Measurements from ENCODE around the gene KCNG1.

KCNG1 gene

DNA sequence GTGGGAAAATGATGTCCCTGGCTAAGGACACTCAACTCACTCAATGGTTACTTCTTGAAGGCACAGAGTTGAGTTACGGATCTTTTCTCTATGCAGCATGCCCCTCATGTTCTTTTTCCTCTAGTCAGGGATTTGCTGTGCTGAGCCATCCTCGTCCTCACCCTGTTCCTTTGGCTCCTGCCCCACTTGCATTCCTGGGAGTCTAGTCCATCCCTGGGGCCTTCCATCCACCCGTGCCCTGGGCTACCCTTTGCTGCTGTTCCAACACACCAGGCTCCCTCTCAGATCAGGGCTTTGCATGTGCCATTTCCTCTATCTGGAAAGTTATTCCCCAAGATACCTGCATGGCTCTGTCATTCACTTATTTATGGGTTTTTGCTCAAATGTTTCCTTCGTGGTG lies 13.3 kb upstream of the KCNG1 start:
- DNase-seq (ENCODE audit: low read depth), result no peak

DNA sequence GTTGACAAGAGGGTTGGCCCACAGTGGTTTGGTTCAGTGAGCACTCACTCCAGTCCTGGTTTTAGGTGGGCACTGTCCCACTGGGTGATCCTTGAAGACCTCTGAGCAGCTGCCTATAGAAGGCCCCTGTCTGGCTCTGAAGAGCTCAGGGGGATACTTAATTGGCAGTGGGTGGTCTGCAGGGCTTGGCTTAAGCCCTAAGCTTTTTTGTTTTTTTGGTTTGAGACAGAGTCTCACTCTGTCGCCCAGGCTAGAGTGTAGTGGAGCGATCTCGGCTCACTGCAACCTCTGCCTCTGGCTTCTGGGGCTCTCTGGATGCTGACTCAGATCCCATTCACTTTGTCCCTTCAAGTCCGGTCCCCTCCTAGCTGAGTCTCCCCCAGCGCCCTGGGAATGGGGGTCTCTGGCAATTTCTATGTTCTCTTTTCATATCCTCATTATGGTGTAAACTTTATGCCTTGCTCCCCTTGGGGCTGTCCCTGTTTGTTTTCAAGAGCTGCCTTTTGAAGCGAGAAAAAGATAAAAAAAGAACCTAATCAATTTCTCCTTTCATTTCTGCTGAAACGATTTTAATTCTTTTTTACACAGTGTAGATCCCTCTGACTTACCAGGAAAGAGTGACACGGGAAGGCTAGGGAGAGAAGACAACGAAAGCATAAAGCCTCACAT lies 12.2 kb upstream of the KCNG1 start:
- DNase-seq (ENCODE audit: low read depth), result no peak

DNA sequence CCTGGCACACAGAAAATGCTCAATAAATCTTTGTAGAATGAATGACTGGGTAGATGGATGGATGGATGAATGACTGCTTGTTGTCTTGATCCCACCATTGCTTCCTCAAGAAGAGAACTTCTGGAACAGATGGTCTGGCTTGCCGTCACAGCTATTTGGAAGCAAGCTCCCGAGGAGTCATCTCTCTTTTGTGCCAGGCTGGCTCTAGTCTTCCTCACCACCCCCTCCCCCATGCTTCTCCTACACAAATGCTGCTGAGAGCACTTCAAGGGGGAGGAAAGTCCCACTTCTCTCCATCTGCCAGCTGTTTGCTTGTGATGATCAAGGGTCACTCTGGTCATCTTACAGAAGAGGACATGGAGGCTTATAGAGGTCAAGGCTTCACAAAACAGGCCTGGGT lies 11.6 kb upstream of the KCNG1 start:
- no peak for DNase-seq (ENCODE audit: low read depth)

DNA sequence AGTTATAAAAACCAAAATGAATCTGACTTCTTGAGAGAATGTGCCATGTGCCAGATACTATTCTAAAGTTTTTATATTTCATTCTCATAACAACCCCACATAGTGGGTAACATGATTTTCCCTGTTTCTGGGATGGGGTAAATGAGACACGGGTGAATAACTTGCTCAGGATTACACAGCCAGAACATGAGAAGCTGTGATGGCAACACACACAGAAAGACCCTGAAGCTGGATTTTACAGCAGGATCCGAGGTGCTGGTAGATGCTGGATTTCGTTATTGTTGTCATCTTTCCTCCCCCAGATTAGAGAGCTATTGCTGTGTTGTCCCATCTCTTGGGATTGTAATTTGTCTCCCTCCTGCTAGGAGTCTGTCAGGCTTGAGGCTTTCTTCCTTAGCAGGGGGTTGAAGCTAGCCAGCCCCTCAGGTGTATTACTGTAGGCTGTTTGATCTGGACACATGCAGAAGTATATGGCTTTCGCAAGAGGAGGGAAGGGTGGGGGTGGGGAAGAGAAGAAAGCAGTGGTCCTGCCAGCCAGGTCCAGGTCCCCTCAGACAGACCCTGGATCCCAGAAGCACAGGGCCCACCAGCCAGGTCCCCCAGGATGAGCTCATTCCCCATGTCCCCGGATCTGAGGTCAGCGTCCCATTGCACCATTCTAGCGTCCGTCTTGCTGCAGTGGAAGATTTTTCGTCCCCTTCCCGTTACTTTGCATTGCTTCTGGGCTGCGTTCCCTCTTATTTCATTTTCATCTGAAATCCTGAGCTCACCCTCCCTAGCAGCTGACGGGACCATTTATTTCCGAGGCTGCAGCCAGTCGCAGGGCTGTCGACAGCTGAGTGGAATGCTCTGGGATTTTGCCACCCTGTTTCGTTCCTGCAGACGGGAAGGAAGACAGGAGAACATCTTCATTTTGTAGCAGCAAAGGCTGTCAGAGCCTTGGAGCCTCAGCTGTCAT lies 7.3 kb upstream of the KCNG1 start:
- no peak for DNase-seq (ENCODE audit: low read depth)

DNA sequence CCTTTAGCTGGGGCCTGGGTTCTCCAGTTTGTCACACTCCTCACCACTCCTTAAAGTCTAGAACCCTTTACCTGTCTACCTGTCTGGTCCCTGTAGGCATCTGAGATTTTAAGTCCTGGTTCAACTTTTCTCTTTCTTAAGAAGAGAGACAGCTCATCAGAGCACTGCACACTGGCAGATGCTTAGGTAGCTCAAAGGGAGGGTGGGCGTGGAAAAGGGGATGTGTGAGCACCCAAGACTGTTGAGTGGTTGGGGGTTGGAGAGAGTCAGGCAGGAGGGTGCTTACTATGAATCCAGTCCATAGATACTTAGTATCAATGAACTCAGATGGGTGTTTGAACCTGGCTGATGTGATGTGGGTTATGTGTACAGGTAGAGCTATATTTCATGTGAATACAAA lies 6.6 kb upstream of the KCNG1 start:
- no peak for DNase-seq (ENCODE audit: low read depth)

DNA sequence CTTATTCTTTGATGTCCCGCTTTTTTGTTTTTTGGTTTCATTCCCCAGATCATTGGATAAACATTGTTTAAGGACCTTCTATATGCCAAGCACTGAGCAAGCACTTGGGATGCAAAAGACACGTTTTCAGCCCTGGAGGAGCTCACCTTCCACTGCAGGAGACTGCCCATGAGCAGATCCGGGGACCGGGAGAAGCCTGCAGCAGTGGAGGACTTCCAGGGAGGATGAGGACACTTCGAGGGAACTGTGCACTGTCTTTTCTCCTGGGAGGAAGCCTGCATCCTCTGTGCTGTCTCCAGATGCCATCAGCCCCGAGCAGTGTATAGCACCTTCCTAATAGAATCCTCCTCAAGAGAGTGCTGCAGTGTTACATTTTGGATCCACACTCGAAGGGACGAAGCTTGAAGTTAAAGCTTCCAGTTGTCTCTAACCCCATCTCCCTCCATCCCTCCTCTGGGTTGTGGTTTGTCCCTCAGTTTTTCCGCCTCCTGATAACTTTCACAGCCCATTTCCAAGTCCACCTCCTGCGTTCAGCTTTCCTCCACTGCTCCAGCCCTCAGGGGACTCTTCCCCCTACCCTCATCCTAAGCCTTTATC lies 5.8 kb upstream of the KCNG1 start:
- no peak for DNase-seq (ENCODE audit: low read depth)

DNA sequence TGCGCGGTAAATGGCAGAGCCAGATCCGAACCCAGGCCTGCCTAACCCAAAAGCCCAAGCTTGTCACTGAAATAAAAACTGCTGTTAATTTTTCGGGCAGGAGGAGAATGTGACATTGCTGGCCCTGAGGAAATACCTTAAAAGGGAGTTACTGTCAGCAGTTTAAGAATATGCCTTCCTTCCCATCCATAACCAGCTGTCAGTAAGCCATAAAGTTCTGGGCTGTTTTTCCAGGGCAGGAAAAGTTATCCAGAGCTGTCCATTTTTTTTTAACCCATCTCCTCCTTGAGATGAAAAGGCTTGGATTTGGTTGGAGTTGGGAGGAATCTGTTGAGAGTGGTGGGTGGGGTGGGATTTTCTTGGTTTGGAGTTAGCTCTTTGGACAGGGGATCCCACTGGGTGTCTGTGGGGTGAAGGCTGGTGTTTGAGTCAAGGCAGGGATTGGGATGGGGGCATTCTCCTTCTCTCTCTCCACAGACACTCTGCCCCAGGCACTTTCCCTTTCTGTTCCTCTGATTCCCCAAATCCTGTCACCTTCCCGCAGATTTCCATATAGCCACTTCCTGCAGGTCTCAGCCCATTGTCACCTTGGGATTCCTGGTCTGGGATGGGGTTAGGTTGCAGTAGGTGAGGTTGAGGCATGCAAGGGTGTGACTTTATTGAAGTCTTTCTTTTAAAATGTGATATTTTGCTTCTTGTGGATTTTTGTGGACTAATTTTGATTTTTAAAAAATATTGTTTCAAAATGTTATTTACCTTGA lies 4.3 kb upstream of the KCNG1 start:
- DNase-seq (ENCODE audit: low read depth), result no peak

DNA sequence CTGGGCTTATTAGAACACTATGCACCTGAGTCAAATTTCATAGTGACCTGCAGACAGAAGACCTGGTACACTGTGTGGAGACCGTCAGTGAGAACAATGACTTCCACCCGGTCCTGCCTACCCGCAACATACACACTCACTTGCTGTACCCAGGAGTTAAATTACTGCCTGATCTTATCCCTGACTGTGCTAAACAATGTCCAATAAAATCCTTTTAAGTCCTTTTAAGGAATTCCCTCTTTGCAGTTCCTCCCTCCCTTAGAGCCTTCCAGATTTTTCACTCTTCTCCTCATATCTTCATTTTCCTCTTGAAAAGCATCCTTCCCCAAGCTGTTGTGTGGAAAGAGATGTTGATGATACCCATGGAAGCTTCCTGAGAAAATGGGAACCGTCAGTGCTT lies 3.4 kb upstream of the KCNG1 start:
- no peak for DNase-seq (ENCODE audit: low read depth)

DNA sequence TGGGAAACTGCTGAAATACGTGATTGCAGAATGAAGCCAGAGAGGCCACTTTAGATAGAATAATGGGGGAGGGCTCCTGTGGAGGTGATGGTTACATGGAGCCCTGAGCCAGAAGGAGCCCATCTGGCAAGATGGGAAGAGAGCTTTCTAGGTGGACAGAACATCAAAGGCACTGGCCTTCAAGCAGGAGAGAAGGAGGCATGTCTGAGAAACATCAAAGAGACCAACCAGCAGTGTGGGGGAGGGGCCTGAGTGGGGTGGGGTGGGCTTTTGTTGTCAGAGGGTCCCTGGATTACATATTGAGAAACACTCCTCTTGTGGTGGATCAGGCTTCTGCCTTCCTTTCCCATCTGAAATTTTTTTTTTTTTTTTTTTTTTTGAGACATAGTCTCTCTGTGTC lies 1.9 kb upstream of the KCNG1 start:
- no peak for DNase-seq (ENCODE audit: low read depth)

DNA sequence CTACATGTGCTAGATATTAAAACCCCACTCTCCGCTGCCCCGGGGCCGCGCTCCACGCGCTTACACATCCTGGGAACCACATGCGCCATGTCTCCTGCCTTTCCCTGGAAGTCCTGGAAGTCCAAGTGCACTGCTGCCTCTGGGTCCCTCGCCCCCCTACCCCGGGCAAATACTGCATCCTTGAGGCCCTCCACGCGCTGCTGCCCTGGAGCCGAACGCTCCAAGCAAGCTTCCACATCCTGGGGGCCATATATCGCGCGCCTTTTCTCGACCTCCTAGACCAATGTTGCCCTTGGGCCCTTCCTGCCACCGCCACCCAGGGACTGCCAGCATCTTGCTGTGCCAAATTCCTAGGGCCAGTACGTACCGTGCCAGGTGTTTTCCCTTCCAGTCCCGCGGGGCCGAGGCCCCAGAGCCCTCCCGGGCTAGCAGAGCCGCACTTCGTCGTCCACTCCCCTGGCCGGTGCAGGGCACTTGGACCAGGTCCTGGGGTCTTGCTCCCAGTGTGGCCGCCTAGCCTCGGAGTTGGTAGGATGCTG lies 779 bp upstream of the KCNG1 start:
- DNase-seq (ENCODE audit: low read depth), result no peak

DNA sequence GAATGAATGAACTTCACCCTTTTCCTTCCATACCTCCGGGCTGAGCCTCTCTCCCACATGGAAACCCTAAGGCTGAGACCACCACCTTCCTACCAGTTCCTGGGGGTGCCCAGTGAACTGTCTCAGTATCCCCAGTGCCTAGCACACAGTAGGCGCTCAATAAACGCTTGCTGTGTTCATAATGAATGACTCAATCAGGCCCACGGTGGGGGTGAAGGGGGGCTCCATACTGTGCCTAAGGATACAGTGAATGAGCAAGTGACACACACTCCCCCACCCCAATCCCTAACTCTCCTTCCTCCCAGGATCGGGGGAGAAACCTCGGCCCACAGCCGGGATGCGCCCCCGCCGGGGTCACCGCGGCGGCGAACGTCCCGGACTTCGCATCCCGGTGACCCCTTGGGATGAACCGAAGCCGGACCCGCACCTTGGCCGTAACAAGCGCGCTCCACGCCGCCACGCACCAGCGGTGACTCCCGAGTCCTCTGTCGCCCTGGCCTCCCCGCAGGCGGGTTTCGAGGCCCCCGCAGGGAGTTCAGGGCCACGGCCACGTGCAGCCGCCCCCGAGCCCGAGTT lies 592 bp downstream of the KCNG1 start:
- no peak for DNase-seq (ENCODE audit: low read depth)

DNA sequence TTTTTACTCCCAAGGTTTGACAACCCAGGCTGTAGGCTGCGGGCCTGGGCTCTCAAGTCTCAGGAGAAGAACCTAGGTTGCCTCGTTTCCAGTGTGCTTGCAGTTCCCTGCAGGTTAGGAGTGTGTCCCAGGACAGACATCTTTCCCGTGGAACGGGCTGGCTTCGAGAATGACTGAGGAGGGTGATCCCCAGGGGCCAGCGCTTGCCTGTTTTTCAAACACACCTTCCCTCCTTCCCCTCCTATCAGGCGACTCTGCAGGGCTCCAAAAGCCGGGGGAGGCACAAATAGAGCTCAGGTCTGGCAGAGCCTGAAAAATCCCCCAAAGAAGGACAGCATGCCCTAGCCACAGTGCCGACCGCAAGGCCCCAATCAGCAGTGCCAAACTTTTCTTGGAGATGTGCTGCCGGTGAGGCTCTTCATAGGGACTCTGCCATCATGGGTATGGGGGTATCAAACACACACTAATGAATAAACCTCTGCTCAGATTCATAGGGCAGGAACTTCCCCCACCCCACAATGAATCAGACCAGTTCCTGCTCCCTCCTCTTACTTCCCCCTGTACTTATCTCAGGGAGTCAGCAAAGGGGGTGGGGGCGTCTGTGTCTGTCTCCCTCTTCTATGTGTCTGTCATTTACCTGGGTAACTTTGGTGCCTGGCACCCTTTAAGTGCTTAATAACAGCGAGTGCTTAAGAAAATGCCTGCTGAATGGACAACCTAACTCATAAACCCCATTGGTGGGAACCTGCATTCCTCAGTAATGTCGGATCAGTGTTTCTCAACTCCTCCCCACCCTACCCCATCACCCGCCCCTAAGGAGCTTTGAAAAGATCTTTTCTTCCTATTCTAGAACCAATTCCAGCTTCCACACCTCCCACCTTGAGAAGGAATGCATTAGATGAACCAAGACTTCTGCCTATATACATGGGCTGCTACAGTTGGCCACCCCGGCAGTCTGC lies 1.6 kb downstream of the KCNG1 start:
- DNase-seq (ENCODE audit: low read depth), result no peak

DNA sequence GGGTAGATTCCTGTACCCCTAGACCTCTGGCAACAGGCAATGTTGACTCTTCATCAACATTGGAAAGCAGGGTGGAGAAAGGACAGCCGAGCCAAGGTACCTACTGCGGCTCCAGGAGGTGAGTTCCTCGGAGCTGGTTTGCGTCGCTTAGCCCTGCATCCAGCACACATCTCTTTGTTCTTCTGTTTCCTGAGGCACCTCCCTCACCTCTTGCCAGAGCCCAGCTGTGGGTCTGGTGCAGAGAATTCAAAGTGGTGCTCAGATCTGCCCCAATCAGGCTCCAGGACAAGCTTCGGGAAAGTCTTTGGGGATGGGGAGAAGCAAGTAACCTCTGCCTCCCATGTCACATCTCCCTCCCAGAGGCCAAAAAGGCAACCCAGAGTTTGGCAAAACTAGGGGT lies 2.2 kb downstream of the KCNG1 start:
- no peak for DNase-seq (ENCODE audit: low read depth)

DNA sequence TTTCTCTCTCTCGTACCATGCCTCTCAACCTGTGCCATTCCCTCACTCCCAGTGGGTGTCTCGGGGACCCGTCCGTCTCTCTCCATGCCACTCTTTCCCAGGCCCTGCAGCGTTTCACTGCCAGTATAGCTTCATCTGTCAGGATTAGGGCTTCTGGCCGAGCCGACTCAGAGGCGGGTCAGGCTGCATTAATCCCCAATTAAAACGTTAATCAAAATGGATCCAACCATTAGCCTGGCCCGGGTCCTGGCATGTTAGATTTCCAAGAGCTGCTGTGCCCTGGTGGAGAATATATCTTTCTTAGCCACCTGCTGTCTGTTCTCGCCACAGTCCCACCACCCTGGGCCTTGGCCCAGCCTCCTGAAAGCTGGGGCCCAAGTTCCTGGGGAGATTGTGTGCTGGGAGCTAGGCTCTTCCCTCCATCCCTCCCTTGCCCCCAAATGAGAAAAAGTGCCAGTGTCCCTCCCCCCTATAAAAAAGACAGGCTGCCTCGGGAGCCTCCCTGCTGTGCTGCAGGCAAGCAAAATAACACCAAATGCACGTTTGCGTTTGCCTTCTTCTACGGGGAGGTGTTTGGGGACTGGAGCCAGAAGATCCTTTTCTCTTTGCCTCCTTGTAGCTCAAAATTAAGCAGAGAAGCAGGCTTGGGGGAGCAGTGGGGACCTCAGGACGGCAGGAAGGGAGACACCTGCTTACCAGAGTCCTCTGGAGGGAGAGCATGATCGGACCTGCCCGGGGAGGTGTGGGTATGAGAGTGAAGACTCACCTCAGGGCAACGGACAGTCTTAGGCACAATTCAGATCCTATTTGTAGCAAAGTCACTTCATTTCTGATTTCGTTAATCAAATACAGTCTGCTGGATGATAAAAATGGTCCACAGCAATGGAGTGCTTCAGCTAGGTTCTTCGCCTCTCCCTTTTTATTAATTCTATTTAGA lies 3.0 kb downstream of the KCNG1 start:
- DNase-seq (ENCODE audit: low read depth), result no peak

DNA sequence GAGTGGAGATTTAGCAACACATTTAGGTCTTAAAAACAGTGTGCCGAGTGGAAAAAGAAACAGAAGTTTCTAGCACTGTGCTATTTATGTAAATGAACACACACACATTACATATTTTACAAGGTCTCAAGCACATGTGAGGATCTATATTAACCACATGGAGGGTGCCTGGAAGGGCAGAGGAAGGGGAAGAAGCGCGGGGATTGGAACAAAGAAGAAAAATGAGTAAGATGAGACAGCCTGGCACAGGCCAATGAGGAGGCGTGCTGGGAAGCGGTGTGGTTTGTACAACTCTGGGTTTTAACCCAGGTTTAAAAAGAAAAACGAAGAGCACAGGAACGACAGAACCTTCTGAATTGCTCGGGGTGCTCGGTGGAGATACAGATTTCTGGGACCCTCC lies 5.7 kb downstream of the KCNG1 start:
- no peak for DNase-seq (ENCODE audit: low read depth)

DNA sequence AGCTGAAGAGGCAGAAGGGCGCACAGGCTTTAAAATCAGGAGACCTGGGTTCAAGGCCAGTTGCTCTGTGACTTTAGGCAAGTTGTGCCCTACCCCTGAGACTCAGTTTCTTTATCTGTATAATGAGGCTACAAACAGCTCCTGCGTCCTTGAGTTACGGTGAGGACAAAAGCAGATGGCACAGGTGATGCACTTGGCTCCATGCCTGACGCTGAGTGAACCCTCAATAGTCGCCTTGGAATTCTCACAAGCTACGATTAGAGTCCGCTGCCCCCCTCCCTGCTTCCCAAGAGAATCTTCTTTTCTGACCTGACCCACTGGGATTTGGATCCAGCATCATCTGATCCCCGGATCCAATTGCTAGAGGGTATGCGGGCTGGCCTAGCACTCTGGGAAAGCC lies 6.4 kb downstream of the KCNG1 start:
- no peak for DNase-seq (ENCODE audit: low read depth)

DNA sequence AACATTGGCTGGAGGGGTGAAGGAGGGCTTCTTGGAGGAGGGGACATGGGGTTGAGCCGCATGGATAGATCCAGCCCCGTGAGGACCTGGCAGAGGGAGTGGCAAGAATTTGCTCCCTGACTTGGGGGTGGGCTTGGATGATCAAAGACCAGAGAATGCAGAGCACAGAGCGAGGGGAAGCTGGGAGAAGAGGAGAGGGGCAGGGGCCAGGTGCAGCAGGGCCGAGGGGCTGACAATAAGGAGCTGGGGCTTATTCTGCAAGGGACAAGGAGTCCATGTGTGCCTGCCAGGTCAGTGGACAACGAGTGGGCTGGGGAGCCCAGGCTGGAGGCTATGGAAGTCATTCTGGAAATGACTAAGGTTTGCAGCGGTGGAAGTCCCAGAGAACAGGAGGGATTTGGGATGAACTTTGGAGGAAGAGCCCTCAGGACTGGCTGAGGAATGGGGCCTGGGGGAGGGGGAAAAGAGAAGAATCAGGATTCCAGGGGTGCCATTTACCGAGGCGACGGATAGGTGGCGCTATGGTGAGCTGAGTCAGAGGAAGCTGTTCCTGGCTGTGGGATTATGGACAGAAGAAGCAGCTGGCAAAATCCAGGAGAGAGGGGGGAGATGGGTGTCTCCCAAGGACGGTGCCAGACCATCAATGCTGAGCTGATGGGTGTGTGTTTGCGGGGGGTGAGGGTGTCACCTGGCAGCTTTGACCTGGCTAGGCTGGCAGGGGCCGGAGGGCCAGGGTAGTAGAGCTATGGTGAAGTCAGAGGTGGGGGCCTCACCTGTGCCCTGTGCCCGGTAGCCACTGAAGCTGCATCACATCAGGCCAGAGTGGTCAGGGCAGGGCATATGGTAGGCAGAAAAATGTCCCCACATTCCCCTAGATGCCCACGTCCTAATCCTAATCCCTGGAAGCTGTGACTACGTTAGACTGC lies 7.8 kb downstream of the KCNG1 start:
- DNase-seq (ENCODE audit: low read depth), result no peak

DNA sequence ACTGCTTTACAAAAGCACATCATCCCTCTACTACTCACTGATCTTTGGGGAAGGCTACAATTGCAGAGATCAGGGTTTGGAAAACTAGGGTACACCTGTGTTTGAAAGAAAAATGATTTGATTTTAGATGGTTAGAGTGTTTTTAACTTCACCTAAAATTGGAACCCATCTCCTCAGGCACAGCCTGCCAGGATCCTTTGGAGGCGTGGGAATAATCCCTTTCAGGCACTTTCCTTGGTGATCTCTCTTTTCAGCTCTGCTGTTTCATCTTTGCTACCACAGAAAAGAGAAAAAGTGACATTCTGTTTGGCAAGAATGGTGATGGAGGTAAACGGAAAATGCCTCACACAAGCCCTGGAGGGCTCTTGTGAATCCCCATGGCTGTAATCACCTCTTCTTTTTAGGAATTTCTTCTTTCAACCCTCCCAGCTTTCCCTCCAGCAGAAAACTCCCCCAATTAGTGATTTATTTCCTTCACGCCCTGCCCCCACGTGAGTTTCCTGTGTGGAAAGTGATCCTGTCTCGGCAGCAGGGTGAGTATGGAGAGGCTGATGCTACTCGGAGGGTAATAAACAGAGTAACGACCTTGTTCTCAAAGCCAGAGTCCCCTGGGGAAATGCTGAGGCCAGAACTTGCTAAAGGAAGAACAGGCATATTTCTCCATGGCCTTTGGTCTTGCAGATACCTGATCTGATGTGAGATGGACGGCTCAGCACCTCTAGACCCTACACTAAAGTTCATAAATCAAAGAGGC lies 9.2 kb downstream of the KCNG1 start:
- no peak for DNase-seq (ENCODE audit: low read depth)
